KMS-11 (cell line): ENCODE measurements around the gene EPHX1.

Experiments used
- H2AFZ ChIP-seq: fragments of 200-600 bp; sonication (generic); 2 replicates; pipeline ENCODE4 v1.6.1; 2016; ENCODE audit warnings: antibody characterized with exemption, mixed run types, low read depth
- H3K27ac ChIP-seq: fragments of 200-600 bp; sonication (generic); 2 replicates; pipeline ENCODE4 v1.6.1; 2016; ENCODE audit warnings: mild to moderate bottlenecking, mixed run types
- H3K27me3 ChIP-seq: fragments of 200-600 bp; sonication (generic); 2 replicates; pipeline ENCODE4 v1.6.1; 2017; ENCODE audit warnings: mild to moderate bottlenecking, low read depth, mixed run types, moderate library complexity; ENCODE audit not compliant: insufficient read depth
- H3K36me3 ChIP-seq: fragments of 200-600 bp; sonication (generic); 2 replicates; pipeline ENCODE4 v1.6.1; 2017; ENCODE audit warnings: mild to moderate bottlenecking, mixed run types; ENCODE audit not compliant: insufficient read depth
- H3K4me1 ChIP-seq: fragments of 200-600 bp; sonication (generic); 2 replicates; pipeline ENCODE4 v1.6.1; 2016; ENCODE audit warnings: mild to moderate bottlenecking, low read depth, mixed run types; ENCODE audit not compliant: poor library complexity, severe bottlenecking
- H3K4me2 ChIP-seq: fragments of 200-600 bp; sonication (generic); 2 replicates; pipeline ENCODE4 v1.7.0; 2016; ENCODE audit warnings: mild to moderate bottlenecking, mixed run types
- H3K4me3 ChIP-seq: fragments of 200-600 bp; sonication (generic); IDR thresholded peaks from 2 replicates; pipeline ENCODE4 v1.6.1; 2017; ENCODE audit warnings: low read depth, low read length, mixed read lengths; ENCODE audit not compliant: insufficient read depth
- H3K79me2 ChIP-seq: fragments of 200-600 bp; sonication (generic); 2 replicates; pipeline ENCODE4 v1.6.1; 2016; ENCODE audit warnings: low read depth, mixed run types; ENCODE audit not compliant: insufficient read depth
- H3K9ac ChIP-seq: fragments of 200-600 bp; sonication (generic); 2 replicates; pipeline ENCODE4 v1.6.1; 2016; ENCODE audit warnings: mild to moderate bottlenecking, mixed run types
- H4K20me1 ChIP-seq: fragments of 200-600 bp; sonication (generic); 2 replicates; pipeline ENCODE4 v1.6.1; 2016; ENCODE audit warnings: mild to moderate bottlenecking, mixed run types; ENCODE audit not compliant: insufficient read depth
- CTCF ChIP-seq: fragments of 200-600 bp; sonication (generic); conservative IDR thresholded peaks from 2 replicates; pipeline ENCODE4 v1.6.1; 2017; ENCODE audit warnings: low read depth, mild to moderate bottlenecking, antibody characterized with exemption, low read length, moderate library complexity, mixed read lengths

Gene EPHX1

GRCh38 chr1:225824533-225824941, 14.6 kb downstream of the EPHX1 start:
- no peak overlapping the region for H3K4me3 ChIP-seq
- TF ChIP-seq CTCF: no peak

GRCh38 chr1:225825078-225825477, 15.2 kb downstream of the EPHX1 start:
- H3K4me3 ChIP-seq: no peak overlapping the region
- H3K9ac ChIP-seq: no peak overlapping the region
- no peak overlapping the region for H3K27ac ChIP-seq
- H4K20me1 ChIP-seq: no peaks in the 10 kb centered on the region
- no peak overlapping the region for H3K4me2 ChIP-seq
- H3K4me1 ChIP-seq: no peaks in the 10 kb centered on the region
- TF ChIP-seq CTCF: no peak
- H3K36me3 ChIP-seq: no peaks in the 10 kb centered on the region
- no peak overlapping the region for H2AFZ ChIP-seq
- H3K27me3 ChIP-seq: no peaks in the 10 kb centered on the region
- H3K79me2 ChIP-seq: no peaks in the 10 kb centered on the region

More at GRCh38 chr1:225824533-225824941, 14.6 kb downstream of the EPHX1 start:
- Histone ChIP-seq H3K36me3 (no peaks in the 10 kb centered on the region), H3K27me3 (no peaks in the 10 kb centered on the region), H4K20me1 (no peaks in the 10 kb centered on the region), H3K79me2 (no peaks in the 10 kb centered on the region), H3K4me1 (no peaks in the 10 kb centered on the region), H2AFZ (no peak overlapping the region), H3K27ac (no peak overlapping the region), H3K9ac (no peak overlapping the region), H3K4me2 (no peak overlapping the region)

GRCh38 chr1:225825607-225826007, 15.7 kb downstream of the EPHX1 start:
- H3K27ac ChIP-seq: no peak overlapping the region
- H3K4me3 ChIP-seq: no peak overlapping the region
- H3K79me2 ChIP-seq: no peaks in the 10 kb centered on the region
- no peak overlapping the region for H3K4me2 ChIP-seq
- H2AFZ ChIP-seq: no peak overlapping the region
- no peak overlapping the region for H3K9ac ChIP-seq
- no peaks in the 10 kb centered on the region for H3K36me3 ChIP-seq
- H4K20me1 ChIP-seq: no peaks in the 10 kb centered on the region
- H3K27me3 ChIP-seq: no peaks in the 10 kb centered on the region
- TF ChIP-seq CTCF: no peak
- H3K4me1 ChIP-seq: no peaks in the 10 kb centered on the region

- H3K4me1 ChIP-seq: no peaks in the 10 kb centered on the region
- H3K9ac ChIP-seq: no peak overlapping the region
- H3K27me3 ChIP-seq: no peaks in the 10 kb centered on the region
- no peaks in the 10 kb centered on the region for H4K20me1 ChIP-seq
- no peak overlapping the region for H2AFZ ChIP-seq
- no peak overlapping the region for H3K4me3 ChIP-seq
- no peak overlapping the region for H3K27ac ChIP-seq
- no peaks in the 10 kb centered on the region for H3K36me3 ChIP-seq
- no peak overlapping the region for H3K4me2 ChIP-seq
- TF ChIP-seq CTCF: no peak
- H3K79me2 ChIP-seq: no peaks in the 10 kb centered on the region
Observed at GRCh38 chr1:225827076-225827475, 17.2 kb downstream of the EPHX1 start.
